ENCODE data around the gene LDLRAD1.

DNA sequence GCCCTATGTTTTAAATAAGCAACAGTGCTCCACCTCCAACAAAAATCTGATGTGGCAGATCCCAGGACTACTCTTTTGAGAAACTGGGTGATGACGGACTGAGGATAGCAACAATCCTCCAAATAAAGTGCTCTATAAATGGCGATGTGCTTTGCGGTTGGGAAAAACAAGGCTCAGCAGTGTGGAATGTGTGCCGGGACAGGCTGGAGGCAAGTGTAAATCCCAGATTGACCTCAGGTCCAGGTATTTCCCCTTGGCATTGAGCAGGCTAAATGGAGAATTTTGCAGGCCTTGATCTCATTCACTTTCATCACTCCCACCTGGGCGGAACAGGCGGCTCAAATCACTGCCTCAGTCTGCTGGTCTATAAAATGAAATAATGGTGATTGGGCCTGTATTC is 36.8 kb downstream of the LDLRAD1 start:
- TF ChIP-seq, protein P1, sequence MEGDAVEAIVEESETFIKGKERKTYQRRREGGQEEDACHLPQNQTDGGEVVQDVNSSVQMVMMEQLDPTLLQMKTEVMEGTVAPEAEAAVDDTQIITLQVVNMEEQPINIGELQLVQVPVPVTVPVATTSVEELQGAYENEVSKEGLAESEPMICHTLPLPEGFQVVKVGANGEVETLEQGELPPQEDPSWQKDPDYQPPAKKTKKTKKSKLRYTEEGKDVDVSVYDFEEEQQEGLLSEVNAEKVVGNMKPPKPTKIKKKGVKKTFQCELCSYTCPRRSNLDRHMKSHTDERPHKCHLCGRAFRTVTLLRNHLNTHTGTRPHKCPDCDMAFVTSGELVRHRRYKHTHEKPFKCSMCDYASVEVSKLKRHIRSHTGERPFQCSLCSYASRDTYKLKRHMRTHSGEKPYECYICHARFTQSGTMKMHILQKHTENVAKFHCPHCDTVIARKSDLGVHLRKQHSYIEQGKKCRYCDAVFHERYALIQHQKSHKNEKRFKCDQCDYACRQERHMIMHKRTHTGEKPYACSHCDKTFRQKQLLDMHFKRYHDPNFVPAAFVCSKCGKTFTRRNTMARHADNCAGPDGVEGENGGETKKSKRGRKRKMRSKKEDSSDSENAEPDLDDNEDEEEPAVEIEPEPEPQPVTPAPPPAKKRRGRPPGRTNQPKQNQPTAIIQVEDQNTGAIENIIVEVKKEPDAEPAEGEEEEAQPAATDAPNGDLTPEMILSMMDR (IDR thresholded peaks at IDR 0.05; ENCODE audit: poor library complexity, severe bottlenecking), result no peak
- no peak for TF ChIP-seq POLR2AphosphoS5 (IDR thresholded peaks at IDR 0.05)
- no peak for TF ChIP-seq EP300 (conservative IDR thresholded peaks at IDR 0.05; ENCODE audit: poor library complexity, severe bottlenecking)
- TF ChIP-seq, protein P2, sequence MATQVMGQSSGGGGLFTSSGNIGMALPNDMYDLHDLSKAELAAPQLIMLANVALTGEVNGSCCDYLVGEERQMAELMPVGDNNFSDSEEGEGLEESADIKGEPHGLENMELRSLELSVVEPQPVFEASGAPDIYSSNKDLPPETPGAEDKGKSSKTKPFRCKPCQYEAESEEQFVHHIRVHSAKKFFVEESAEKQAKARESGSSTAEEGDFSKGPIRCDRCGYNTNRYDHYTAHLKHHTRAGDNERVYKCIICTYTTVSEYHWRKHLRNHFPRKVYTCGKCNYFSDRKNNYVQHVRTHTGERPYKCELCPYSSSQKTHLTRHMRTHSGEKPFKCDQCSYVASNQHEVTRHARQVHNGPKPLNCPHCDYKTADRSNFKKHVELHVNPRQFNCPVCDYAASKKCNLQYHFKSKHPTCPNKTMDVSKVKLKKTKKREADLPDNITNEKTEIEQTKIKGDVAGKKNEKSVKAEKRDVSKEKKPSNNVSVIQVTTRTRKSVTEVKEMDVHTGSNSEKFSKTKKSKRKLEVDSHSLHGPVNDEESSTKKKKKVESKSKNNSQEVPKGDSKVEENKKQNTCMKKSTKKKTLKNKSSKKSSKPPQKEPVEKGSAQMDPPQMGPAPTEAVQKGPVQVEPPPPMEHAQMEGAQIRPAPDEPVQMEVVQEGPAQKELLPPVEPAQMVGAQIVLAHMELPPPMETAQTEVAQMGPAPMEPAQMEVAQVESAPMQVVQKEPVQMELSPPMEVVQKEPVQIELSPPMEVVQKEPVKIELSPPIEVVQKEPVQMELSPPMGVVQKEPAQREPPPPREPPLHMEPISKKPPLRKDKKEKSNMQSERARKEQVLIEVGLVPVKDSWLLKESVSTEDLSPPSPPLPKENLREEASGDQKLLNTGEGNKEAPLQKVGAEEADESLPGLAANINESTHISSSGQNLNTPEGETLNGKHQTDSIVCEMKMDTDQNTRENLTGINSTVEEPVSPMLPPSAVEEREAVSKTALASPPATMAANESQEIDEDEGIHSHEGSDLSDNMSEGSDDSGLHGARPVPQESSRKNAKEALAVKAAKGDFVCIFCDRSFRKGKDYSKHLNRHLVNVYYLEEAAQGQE (IDR thresholded peaks at IDR 0.05; ENCODE audit: borderline replicate concordance), result no peak
- TF ChIP-seq SMC3 (conservative IDR thresholded peaks at IDR 0.05; ENCODE audit: poor library complexity), result no peak
- TF ChIP-seq TAF1 (IDR thresholded peaks at IDR 0.05; ENCODE audit: low read depth), result no peak
- TF ChIP-seq RAD21 (conservative IDR thresholded peaks at IDR 0.05), result no peak

Data from neural cell (in vitro differentiated cells).